GM19193 (cell line): Measurements from ENCODE around the gene AADACL2.

Experiments
- POLR2A ChIP-seq: IDR thresholded peaks from 4 replicates; pipeline ENCODE4 v1.6.1; 2011; ENCODE audit not compliant: insufficient read depth, insufficient read length; ENCODE audit errors: extremely low read depth

AADACL2 gene, protein sequence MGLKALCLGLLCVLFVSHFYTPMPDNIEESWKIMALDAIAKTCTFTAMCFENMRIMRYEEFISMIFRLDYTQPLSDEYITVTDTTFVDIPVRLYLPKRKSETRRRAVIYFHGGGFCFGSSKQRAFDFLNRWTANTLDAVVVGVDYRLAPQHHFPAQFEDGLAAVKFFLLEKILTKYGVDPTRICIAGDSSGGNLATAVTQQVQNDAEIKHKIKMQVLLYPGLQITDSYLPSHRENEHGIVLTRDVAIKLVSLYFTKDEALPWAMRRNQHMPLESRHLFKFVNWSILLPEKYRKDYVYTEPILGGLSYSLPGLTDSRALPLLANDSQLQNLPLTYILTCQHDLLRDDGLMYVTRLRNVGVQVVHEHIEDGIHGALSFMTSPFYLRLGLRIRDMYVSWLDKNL

DNA sequence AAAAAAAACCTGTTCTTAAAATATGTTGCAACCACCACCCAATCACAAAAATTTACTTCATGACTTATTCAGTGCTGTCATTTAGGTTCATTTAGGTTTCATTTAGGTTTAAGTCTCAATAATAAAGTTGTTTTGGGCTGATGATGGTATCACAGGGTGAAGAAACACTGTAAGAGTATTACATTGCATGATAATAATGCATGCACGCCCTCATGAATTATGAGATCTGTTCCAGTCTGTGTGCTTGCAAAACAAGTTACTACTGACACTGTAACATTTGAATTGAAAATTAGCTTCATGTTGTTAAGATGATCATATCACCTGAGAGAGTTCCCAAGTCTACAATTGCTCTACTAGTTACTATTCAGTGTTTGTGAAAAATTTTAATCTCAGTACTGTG, at the start of gene AADACL2:
TSS of gene AADACL2 (plus strand) at position 315 of the 400 bp plus-strand sequence. CDS start 109 bp downstream, outside the sequence.
- no peak for TF ChIP-seq POLR2A

DNA sequence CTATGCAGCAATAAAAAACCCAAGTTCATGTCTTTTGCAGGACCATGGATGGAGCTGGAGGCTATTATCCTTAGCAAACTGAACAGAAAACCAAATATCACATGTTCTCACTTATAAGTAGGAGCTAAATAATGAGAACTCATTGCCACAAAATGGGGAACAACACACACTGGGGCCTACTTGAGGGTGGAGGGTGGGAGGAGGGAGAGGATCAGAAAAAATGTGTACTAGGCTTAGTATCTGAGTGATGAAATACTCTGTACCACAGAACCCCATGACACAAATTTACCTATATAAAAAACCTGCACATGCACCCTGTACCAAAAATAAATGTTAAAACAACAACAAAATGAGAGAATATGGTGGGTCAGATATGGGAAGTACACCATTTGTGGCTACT, 49.6 kb upstream of the AADACL2 start:
- no peak for TF ChIP-seq POLR2A

DNA sequence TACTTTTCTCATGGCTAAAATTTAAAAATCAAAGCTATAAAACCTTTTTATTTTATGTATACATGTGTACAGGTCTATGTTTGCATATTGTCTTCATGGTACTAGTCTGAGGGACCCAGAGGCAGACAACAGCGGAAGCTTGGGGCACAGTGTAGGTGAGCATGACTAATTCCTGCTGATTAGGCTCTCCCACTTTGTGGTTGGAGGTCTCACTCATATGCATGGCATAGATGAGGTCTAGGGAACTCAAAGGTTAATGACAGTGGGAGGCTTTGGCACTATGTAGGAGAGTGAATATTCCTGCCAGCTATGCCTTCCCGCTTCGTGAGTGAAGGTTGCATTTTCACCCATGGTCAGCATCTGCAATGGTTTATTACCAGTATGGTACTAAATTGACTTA, 47.5 kb upstream of the AADACL2 start:
- no peak for TF ChIP-seq POLR2A

GRCh38 chr3:151687076-151687475, 46.7 kb upstream of the AADACL2 start:
- TF ChIP-seq POLR2A, result no peak

DNA sequence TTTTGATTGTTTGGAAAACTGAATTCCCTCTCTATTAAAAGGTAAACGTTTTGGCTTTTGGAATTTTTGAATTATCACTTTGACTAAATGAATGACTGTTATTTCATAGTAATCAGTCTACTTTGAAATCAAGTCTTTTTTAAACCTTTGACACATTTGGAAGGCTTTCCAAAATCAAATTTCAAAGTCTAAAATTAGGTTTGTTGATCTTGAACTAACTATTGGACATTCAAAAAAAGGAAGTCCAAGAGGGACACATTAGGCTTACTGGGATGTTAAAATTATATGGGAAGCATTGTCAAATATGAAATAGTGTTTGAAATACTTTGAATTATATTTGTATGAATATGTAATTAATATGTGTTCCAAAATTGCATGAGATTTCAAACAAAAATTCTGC, 45.2 kb upstream of the AADACL2 start:
- TF ChIP-seq POLR2A, result no peak

GRCh38 chr3:151690645-151691044, 43.1 kb upstream of the AADACL2 start:
- TF ChIP-seq POLR2A, result no peak

GRCh38 chr3:151697496-151697895, 36.2 kb upstream of the AADACL2 start:
- no peak for TF ChIP-seq POLR2A

DNA sequence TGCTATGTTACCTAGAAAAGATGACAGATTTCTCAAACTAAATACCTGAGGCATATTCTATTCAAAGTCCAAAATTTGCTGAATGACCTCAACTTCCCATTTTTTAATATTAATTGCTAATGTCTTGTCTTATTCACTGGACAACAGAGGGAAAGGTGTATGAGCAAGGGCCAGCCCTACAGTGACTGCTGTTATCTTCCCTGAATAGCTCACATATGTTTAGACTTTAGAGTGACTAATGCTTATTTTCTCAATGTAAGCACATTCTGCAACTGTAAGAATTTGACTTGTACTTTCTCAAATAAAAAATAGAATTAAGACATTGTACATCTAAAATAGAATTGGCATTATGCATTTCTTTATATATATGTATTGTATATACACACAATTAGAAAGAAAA, 26.5 kb upstream of the AADACL2 start:
- no peak for TF ChIP-seq POLR2A

GRCh38 chr3:151708868-151709267, 24.9 kb upstream of the AADACL2 start:
- no peak for TF ChIP-seq POLR2A

DNA sequence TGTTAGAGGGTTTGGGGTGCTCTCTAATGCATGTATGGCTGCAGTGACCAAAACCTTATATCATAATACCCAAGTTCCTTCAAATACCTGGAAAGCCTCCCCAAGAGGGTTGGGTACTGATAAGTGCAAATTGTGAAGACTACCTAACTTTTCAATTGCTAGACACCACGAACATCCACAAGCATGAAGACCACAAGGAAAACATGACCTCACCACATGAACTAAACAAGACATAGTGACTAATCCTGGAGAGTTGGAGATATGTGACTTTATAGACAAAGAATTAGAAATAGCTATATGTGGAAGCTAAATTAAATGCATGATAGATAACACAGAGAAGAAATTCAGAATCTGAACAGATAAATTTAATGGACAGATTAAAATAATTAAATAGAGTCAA, 23.9 kb upstream of the AADACL2 start:
- no peak for TF ChIP-seq POLR2A

- TF ChIP-seq POLR2A, result no peak
These were observed 12.4 kb upstream of the AADACL2 start for GRCh38 chr3:151721294-151721693.

DNA sequence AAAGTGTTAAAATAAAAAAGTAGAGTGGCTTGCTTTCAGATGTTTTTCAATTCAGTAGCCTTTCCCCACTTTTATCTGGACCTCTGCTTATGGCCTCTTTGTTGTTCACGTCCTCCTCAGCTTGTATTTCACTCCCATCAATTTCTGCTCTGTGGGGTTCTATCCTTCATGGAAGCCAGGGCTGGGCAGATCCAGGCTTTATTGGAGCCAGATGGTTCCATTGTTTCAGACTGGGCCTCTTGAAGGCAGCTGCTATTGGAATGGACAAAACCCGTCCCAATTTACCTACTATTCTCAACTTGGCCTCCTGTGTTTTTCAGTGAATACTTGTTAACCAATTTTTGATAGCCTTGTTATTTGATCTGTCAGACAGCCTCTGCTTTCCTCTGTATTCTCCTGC, 10.9 kb upstream of the AADACL2 start:
- no peak for TF ChIP-seq POLR2A

DNA sequence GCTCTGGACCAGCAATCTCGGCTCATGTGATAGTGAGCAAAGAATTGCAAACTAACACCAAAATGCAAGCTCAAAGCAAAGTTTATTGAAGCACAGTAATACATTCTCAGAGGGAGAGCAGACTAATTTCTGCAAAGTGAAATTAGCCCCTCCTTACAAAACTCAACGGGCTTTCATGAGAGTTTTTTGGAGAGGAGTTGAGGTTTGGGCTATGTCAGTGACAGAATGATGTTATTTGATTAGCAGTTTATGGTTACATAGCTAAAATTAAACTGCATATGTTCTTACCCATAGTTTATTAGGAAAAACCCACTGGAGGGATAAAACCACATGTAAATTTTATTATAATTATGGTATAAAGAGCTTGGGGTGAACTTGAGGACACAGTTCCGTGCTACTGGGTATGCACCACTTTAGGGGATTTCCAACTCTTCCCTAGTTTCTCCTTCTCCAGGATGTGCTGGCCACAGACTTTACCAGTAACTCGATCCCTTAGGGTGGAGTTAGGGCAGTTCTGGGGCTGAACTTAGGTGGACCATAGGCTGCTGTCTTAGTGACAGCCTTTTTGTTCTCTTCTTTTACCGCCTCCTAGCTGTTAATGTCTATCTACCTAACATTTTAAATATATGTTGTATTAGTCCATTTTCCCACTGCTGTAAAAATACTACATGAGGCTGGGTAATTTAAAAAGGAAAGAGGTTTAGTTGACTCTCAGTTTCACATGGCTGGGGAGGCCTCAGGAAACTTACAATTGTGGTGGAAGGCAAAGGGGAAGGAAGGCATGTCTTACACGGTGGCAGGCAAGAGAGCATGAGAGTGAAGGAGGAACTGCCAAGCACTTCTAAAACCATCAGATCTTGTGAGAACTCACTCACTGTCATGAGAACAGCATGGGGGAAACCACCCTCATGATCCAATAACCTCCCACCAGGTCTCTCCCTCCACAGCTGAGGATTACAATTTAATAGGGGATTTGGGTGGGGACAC, 8.9 kb upstream of the AADACL2 start:
- TF ChIP-seq POLR2A, result no peak

- no peak for TF ChIP-seq POLR2A
These were observed 7.7 kb upstream of the AADACL2 start for GRCh38 chr3:151726016-151726415.

DNA sequence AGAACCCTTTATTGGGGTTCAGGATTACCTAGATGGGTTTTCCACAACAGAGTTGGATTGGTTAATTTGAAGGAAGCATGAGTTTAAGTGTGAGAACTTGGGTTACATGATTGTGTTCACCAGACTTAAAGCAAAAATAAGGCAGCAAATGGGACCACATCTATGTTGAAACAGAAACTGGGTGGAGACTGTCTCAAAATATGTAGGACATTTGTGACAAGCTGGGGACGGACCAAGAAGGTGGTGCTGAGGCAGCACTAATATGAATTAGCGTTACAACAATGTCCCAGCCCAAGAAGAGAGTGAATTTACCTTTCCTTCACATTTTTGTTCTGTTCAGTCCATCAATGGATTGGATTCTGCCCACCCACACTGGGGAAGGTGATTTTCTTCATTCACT, 866 bp upstream of the AADACL2 start:
- TF ChIP-seq POLR2A, result no peak
